GM12878 (cell line): ENCODE measurements around the gene BTG2. TPM values are rescaled to one million over a fixed set of nuclear protein-coding genes. Genes with fewer than 3 reads are reported as not detected.

Source experiments
- ATAC-seq: fragments of 200-7000 bp; cut with Tn5 transposase; 3 replicates; pipeline ENCODE4 v1.9.1; 2020; ENCODE audit warnings: mild to moderate bottlenecking, moderate library complexity
- BruUV-seq: library from RNA; stranded (reverse); fragments of 400-500 nt; replicated peaks from 2 replicates; lab custom pipeline; 2021; lab: Mats Ljungman, UMichigan
- CTCF ChIA-PET: fragments of 300-600 bp; sonication (Branson Sonifier 250); formaldehyde crosslinking; extraction: SDS; loops from one replicate; lab custom pipeline; 2021; ENCODE audit warnings: inconsistent platforms; lab: Yijun Ruan, JAX
- POLR2A ChIA-PET: fragments of 350-600 bp; formaldehyde crosslinking; extraction: SDS; loops from one replicate; lab custom pipeline; 2021; ENCODE audit warnings: inconsistent platforms; lab: Charles Lee
- RAD21 ChIA-PET: fragments of 300-600 bp; sonication (Branson Sonifier 250); formaldehyde crosslinking; loops from one replicate; lab custom pipeline; 2023; ENCODE audit warnings: antibody characterized with exemption; ENCODE audit not compliant: unreplicated experiment; lab: Charles Lee
- SMC1A ChIA-PET: fragments of 300-600 bp; sonication (Branson Sonifier 250); formaldehyde crosslinking; loops from one replicate; lab custom pipeline; 2023; ENCODE audit not compliant: unreplicated experiment, uncharacterized antibody; lab: Charles Lee
- DNase-seq: peaks from one replicate; pipeline ENCODE4 v3.0.0-alpha.2; 2011; ENCODE audit warnings: low read depth, low spot score
- FAIRE-seq: peaks from 3 replicates; lab custom pipeline; 2011; peaks lifted over from hg19 to GRCh38; lab: Jason Lieb, UNC
- H2AFZ ChIP-seq: 2 replicates; pipeline ENCODE4 v1.6.0; 2011; ENCODE audit warnings: low read depth, low read length, control low read depth; ENCODE audit not compliant: control insufficient read depth
- H3K27ac ChIP-seq: 2 replicates; pipeline ENCODE4 v1.5.1; 2011; ENCODE audit warnings: control low read depth; ENCODE audit not compliant: control insufficient read depth, insufficient read depth
- H3K27me3 ChIP-seq, 2 experiments: replicated peaks in 1 of 2; 2 replicates each; pipeline versions ENCODE4 v1.6.0 to v1.6.1; 2011; ENCODE audit warnings: low read length in 1 of 2; ENCODE audit not compliant: control insufficient read depth in 2 of 2, insufficient read depth in 2 of 2
- H3K36me3 ChIP-seq, 2 experiments: 2 replicates each; pipeline ENCODE4 v1.5.1; 2011; ENCODE audit warnings: low read length in 1 of 2; ENCODE audit not compliant: control insufficient read depth in 2 of 2, insufficient read depth in 2 of 2
- H3K4me1 ChIP-seq: 2 replicates; pipeline ENCODE4 v1.6.1; 2011; ENCODE audit warnings: mild to moderate bottlenecking, low read length, moderate library complexity, mixed read lengths; ENCODE audit not compliant: control insufficient read depth, insufficient read depth
- H3K4me2 ChIP-seq: 2 replicates; pipeline ENCODE4 v1.6.0; 2011; ENCODE audit warnings: control low read depth; ENCODE audit not compliant: control insufficient read depth, insufficient read depth
- H3K4me3 ChIP-seq: fragments of 200-600 bp; sonication (generic); 2 replicates; pipeline ENCODE4 v1.5.1; 2016
- H3K79me2 ChIP-seq: 2 replicates; pipeline ENCODE4 v1.6.0; 2011; ENCODE audit warnings: low read length; ENCODE audit not compliant: control insufficient read depth, insufficient read depth
- H3K9ac ChIP-seq: 2 replicates; pipeline ENCODE4 v1.8.0; 2011; ENCODE audit warnings: low read length, control low read depth, mixed read lengths; ENCODE audit not compliant: control insufficient read depth, insufficient read depth
- H3K9me3 ChIP-seq: replicated peaks from 3 replicates; pipeline ENCODE4 v1.5.1; 2011; ENCODE audit warnings: mild to moderate bottlenecking, low read length; ENCODE audit not compliant: control insufficient read depth, insufficient read depth
- H4K20me1 ChIP-seq: 2 replicates; pipeline ENCODE4 v1.6.0; 2011; ENCODE audit not compliant: control insufficient read depth, insufficient read depth
- ATF3 ChIP-seq: IDR thresholded peaks from 2 replicates; pipeline ENCODE4 v1.6.1; 2011; ENCODE audit warnings: low read depth, mild to moderate bottlenecking, low read length, moderate library complexity, borderline replicate concordance; ENCODE audit errors: extremely low read depth
- CHD1 ChIP-seq: IDR thresholded peaks from 2 replicates; pipeline ENCODE4 v1.6.1; 2012; ENCODE audit warnings: low read depth, low read length, improper control_type of control experiment
- HCFC1 ChIP-seq: fragments of 150-350 bp; IDR thresholded peaks from 2 replicates; pipeline ENCODE4 v1.6.1; 2014; ENCODE audit warnings: low read length
- HDGF ChIP-seq: fragments of 450-650 bp; IDR thresholded peaks from 2 replicates; pipeline ENCODE4 v1.6.1; 2016; ENCODE audit warnings: antibody characterized with exemption
- IRF5 ChIP-seq: fragments of 450-650 bp; IDR thresholded peaks from 2 replicates; pipeline ENCODE4 v1.6.1; 2017; ENCODE audit warnings: borderline replicate concordance
- MLLT1 ChIP-seq: fragments of 450-650 bp; IDR thresholded peaks from 2 replicates; pipeline ENCODE4 v1.6.1; 2016; ENCODE audit warnings: mild to moderate bottlenecking
- NBN ChIP-seq: fragments of 450-650 bp; IDR thresholded peaks from 2 replicates; pipeline ENCODE4 v1.6.1; 2016
- POLR2A ChIP-seq: IDR thresholded peaks from 2 replicates; pipeline ENCODE4 v1.6.1; 2011; ENCODE audit warnings: low read depth, mild to moderate bottlenecking, low read length
- POLR2AphosphoS2 ChIP-seq: IDR thresholded peaks from 2 replicates; pipeline ENCODE4 v1.6.1; 2011; ENCODE audit warnings: low read depth, mild to moderate bottlenecking, low read length, improper control_type of control experiment, moderate library complexity
- SKIL ChIP-seq: fragments of 450-650 bp; IDR thresholded peaks from 2 replicates; pipeline ENCODE4 v1.6.1; 2017; ENCODE audit warnings: mild to moderate bottlenecking, low read depth, inconsistent platforms; ENCODE audit not compliant: poor library complexity, severe bottlenecking
- ZBTB11 ChIP-seq: fragments of 450-650 bp; formaldehyde crosslinking; IDR thresholded peaks from 2 replicates; pipeline ENCODE4 v1.5.0; 2022; ENCODE audit warnings: mild to moderate bottlenecking, missing genetic modification characterization
- ZNF384 ChIP-seq: IDR thresholded peaks from 2 replicates; pipeline ENCODE4 v1.6.1; 2012; ENCODE audit warnings: low read depth, mild to moderate bottlenecking, low read length, improper control_type of control experiment, borderline replicate concordance
- WGBS: methylation state at CpG from one replicate; pipeline ENCODE4 v1.1.6; 2016; ENCODE audit warnings: low lambda C conversion rate; ENCODE audit not compliant: insufficient replicate concordance, insufficient coverage; ENCODE audit errors: missing lambda C conversion rate; 5-methylcytosine and 5-hydroxymethylcytosine counted together
- in situ Hi-C: fragments of 300-500 bp; cut with MboI; formaldehyde crosslinking; loops from 9 replicates; pipeline ENCODE4 v1.14.3; 2018; ENCODE audit warnings: mixed read lengths
- intact Hi-C: fragments of 100-400 bp; cut with micrococcal nuclease; formaldehyde crosslinking; loops from one replicate; pipeline ENCODE4 v1.14.2; 2022; ENCODE audit not compliant: unreplicated experiment
- polyA plus RNA-seq, 11 experiments: library from polyadenylated mRNA; depleted of rRNA in 4 of 11; unstranded in 6 of 11; stranded (reverse) in 5 of 11; fragments of >200 nt; fragmentation: Nextera tagmentation in 4 of 11; fragmentation: Illumina TruSeq in 1 of 11; extraction: Ambion mirVana in 4 of 11; extraction: Trizol in 1 of 11; gene quantifications; 1 replicate in 1 of 11; 2 replicates in 10 of 11; pipeline versions ENCODE4 v1.2.1 to v1.2.3, GENCODE V29; 2011 to 2016; ENCODE audit warnings: inconsistent platforms in 2 of 11, missing spikeins in 2 of 11, low read depth in 1 of 11
- total RNA-seq, 4 experiments: library from RNA; depleted of rRNA in 3 of 4; stranded (reverse); fragments of >200 nt in 3 of 4; fragmentation: Illumina TruSeq in 1 of 4; extraction: Trizol in 1 of 4; gene quantifications; 2 replicates each; pipeline versions ENCODE4 v1.2.1 to v1.2.3, GENCODE V29; 2013 to 2021

Gene BTG2
- total and polyA plus RNA-seq, 10 of the 15 experiments (the other 5 are each of a cell fraction or from before 2014, with no cell fraction given), result 23.3 to 160 (median 98.1) TPM

GRCh38 chr1:203267347-203267846 lies 37.9 kb upstream of the BTG2 start (continued):
- no peak for TF ChIP-seq ZBTB11
- peak; percentile 80 for TF ChIP-seq NBN
- peak; percentile 63; the same call in 1 of the 2 replicates for TF ChIP-seq MLLT1

GRCh38 chr1:203267912-203268311 lies 37.4 kb upstream of the BTG2 start:
- peaks cover 12% of the 10 kb centered on the region for H3K4me1 ChIP-seq
- H3K4me2 ChIP-seq, result peak overlapping the region; percentile 56
- ChIA-PET SMC1A (interaction anchor here (0.6 to 30.2 kb wide), 32 partner anchors 9 to 433 kb away, joined by 3 to 590 read pairs (median 4); partner anchors contain the start of gene ATP2B4), CTCF (interaction anchor here (0.6 to 15.2 kb wide), 84 partner anchors 11 to 434 kb away, joined by 3 to 854 read pairs (median 4); partner anchors contain the start of genes ATP2B4, BTG2, OPTC and PPFIA4), POLR2A (interaction anchor here (0.8 to 1.4 kb wide), 5 partner anchors 57 to 229 kb away, joined by 3 to 8 read pairs (median 3); no protein-coding TSS in a partner anchor), RAD21 (interaction anchor here (0.5 to 30.0 kb wide), 32 partner anchors 9 to 358 kb away, joined by 3 to 501 read pairs (median 5); partner anchors contain the start of genes ATP2B4, BTG2 and OPTC)
- ATAC-seq (no peak; the same call in 2 of the 3 replicates), DNase-seq (no peak), FAIRE-seq (no peak)
- H3K9me3 ChIP-seq, result no peaks in the 10 kb centered on the region
- WGBS, result 70% methylated on average over 15 of the region's 15 CpGs
- intact Hi-C loops (loop anchor here (1.0 to 5.0 kb wide), 5 partner anchors 70 to 434 kb away; no protein-coding TSS in a partner anchor), in situ Hi-C loops (no loop called here)
- H3K79me2 ChIP-seq, result no peaks in the 10 kb centered on the region; the same call in 1 of the 2 replicates
- H3K4me3 ChIP-seq, result 0 out of 2 replicates have a peak overlapping the region, but pooled peaks have one; percentile 61
- H2AFZ ChIP-seq, result peak overlapping the region; percentile 86
- peak overlapping the region; percentile 47; the same call in 1 of the 2 replicates for H3K27ac ChIP-seq
- no peaks in the 10 kb centered on the region for H3K36me3 ChIP-seq
- peak overlapping the region; percentile 55 for H3K9ac ChIP-seq
- H3K27me3 ChIP-seq, result no peaks in the 10 kb centered on the region; a peak in 1 of 4 replicates
- H4K20me1 ChIP-seq, result no peaks in the 10 kb centered on the region
- no TSS peak for BruUV-seq
- no peak for TF ChIP-seq POLR2AphosphoS2
- no peak for TF ChIP-seq ATF3
- no peak for TF ChIP-seq ZNF384
- TF ChIP-seq IRF5, result no peak
- no peak for TF ChIP-seq SKIL
- no peak for TF ChIP-seq HCFC1
- no peak for TF ChIP-seq HDGF
- no peak for TF ChIP-seq CHD1
- TF ChIP-seq POLR2A, result no peak
